ENCODE data around the gene P2RX7. TPM values are rescaled to one million over a fixed set of nuclear protein-coding genes. Genes with fewer than 3 reads are reported as not detected.

P2RX7 gene
- polyA plus RNA-seq, 1 of the 3 experiments (the other 2 are of a cell fraction), result 0.43 TPM

DNA sequence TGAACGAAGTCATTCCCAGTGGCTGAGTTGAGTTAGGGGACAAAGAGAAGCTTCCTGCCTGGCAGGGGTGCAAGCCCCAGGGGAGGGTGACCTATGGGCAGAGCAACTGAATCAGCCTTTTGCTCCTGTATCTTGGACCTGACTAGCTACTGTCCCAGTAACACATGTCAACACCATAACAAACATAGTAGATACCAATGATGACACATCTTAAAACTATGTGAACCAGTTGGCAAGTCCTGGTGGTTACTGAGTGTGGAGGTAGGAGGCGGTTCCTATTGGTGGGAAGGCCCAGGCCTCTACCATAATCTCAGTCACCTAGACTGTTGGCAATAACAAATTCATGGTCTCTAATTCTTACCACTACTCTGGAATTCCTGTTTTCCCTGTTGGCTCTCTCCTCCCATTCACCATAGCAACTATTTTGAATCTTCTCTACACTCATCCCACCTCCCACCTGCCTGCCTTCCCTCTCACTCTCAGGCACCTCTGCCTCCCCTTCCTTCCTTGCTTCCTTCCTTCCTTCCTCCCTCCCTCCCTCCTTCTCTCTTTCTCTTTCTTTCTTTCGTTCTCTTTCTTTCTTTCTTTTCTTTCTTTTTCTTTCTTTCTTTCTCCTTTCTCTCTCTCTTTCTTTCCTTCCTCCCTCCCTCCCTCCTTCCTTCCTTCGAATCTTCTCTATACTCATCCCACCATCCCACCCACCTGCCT is 8.1 kb upstream of the P2RX7 start (continued):
- TF ChIP-seq, protein P1, sequence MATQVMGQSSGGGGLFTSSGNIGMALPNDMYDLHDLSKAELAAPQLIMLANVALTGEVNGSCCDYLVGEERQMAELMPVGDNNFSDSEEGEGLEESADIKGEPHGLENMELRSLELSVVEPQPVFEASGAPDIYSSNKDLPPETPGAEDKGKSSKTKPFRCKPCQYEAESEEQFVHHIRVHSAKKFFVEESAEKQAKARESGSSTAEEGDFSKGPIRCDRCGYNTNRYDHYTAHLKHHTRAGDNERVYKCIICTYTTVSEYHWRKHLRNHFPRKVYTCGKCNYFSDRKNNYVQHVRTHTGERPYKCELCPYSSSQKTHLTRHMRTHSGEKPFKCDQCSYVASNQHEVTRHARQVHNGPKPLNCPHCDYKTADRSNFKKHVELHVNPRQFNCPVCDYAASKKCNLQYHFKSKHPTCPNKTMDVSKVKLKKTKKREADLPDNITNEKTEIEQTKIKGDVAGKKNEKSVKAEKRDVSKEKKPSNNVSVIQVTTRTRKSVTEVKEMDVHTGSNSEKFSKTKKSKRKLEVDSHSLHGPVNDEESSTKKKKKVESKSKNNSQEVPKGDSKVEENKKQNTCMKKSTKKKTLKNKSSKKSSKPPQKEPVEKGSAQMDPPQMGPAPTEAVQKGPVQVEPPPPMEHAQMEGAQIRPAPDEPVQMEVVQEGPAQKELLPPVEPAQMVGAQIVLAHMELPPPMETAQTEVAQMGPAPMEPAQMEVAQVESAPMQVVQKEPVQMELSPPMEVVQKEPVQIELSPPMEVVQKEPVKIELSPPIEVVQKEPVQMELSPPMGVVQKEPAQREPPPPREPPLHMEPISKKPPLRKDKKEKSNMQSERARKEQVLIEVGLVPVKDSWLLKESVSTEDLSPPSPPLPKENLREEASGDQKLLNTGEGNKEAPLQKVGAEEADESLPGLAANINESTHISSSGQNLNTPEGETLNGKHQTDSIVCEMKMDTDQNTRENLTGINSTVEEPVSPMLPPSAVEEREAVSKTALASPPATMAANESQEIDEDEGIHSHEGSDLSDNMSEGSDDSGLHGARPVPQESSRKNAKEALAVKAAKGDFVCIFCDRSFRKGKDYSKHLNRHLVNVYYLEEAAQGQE (IDR thresholded peaks at IDR 0.05; ENCODE audit: low read depth, low read length), result no peak

DNA sequence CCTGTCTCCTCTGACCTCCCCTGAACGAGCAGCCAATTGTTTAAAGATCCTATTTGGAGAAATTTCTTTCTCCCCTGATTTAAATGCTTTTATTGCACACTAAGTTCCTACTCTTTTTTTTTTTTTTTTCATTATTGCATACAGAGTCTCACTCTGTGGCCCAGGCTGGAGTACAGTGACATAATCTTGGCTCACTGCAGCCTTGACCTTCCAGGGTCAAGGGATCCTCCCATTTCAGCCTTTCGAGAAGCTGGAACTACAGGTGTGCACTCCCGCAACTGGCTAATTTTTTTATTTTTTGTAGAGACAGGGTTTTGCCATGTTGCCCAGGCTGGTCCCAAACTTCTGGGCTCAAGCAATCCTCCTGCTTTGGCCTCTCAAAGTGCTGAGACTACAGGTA is 5.2 kb upstream of the P2RX7 start:
- no peak for TF ChIP-seq GABPA (IDR thresholded peaks at IDR 0.05; ENCODE audit: low read depth)
- TF ChIP-seq, protein P2, sequence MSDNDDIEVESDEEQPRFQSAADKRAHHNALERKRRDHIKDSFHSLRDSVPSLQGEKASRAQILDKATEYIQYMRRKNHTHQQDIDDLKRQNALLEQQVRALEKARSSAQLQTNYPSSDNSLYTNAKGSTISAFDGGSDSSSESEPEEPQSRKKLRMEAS (IDR thresholded peaks at IDR 0.05; ENCODE audit: low read depth), result no peak
- no peak for TF ChIP-seq ELF1 (IDR thresholded peaks at IDR 0.05)
- TF ChIP-seq, protein P3, sequence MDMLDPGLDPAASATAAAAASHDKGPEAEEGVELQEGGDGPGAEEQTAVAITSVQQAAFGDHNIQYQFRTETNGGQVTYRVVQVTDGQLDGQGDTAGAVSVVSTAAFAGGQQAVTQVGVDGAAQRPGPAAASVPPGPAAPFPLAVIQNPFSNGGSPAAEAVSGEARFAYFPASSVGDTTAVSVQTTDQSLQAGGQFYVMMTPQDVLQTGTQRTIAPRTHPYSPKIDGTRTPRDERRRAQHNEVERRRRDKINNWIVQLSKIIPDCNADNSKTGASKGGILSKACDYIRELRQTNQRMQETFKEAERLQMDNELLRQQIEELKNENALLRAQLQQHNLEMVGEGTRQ (IDR thresholded peaks at IDR 0.05; ENCODE audit: borderline replicate concordance, low read depth, low read length), result no peak
- TF ChIP-seq FOXJ3 (CRISPR knock-in tag; IDR thresholded peaks at IDR 0.05), result no peak
- TF ChIP-seq SIN3A (IDR thresholded peaks at IDR 0.05; ENCODE audit: borderline replicate concordance, low read depth, low read length), result no peak
- TF ChIP-seq, protein P4, sequence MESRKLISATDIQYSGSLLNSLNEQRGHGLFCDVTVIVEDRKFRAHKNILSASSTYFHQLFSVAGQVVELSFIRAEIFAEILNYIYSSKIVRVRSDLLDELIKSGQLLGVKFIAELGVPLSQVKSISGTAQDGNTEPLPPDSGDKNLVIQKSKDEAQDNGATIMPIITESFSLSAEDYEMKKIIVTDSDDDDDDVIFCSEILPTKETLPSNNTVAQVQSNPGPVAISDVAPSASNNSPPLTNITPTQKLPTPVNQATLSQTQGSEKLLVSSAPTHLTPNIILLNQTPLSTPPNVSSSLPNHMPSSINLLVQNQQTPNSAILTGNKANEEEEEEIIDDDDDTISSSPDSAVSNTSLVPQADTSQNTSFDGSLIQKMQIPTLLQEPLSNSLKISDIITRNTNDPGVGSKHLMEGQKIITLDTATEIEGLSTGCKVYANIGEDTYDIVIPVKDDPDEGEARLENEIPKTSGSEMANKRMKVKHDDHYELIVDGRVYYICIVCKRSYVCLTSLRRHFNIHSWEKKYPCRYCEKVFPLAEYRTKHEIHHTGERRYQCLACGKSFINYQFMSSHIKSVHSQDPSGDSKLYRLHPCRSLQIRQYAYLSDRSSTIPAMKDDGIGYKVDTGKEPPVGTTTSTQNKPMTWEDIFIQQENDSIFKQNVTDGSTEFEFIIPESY (IDR thresholded peaks at IDR 0.05; ENCODE audit: borderline replicate concordance, low read depth), result no peak
- TF ChIP-seq RAD21 (IDR thresholded peaks at IDR 0.05; ENCODE audit: low read length), result no peak
- TF ChIP-seq NFIC (IDR thresholded peaks at IDR 0.05; ENCODE audit: borderline replicate concordance), result no peak
- no peak for TF ChIP-seq MEF2A (IDR thresholded peaks at IDR 0.05; ENCODE audit: borderline replicate concordance, low read depth)
- TF ChIP-seq TCF12 (IDR thresholded peaks at IDR 0.05), result no peak
- TF ChIP-seq, protein P5, sequence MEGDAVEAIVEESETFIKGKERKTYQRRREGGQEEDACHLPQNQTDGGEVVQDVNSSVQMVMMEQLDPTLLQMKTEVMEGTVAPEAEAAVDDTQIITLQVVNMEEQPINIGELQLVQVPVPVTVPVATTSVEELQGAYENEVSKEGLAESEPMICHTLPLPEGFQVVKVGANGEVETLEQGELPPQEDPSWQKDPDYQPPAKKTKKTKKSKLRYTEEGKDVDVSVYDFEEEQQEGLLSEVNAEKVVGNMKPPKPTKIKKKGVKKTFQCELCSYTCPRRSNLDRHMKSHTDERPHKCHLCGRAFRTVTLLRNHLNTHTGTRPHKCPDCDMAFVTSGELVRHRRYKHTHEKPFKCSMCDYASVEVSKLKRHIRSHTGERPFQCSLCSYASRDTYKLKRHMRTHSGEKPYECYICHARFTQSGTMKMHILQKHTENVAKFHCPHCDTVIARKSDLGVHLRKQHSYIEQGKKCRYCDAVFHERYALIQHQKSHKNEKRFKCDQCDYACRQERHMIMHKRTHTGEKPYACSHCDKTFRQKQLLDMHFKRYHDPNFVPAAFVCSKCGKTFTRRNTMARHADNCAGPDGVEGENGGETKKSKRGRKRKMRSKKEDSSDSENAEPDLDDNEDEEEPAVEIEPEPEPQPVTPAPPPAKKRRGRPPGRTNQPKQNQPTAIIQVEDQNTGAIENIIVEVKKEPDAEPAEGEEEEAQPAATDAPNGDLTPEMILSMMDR (IDR thresholded peaks at IDR 0.05), result no peak
- TF ChIP-seq YY1 (IDR thresholded peaks at IDR 0.05; ENCODE audit: low read depth), result no peak
- no peak for TF ChIP-seq RFX5 (IDR thresholded peaks at IDR 0.05; ENCODE audit: low read length)
- no peak for TF ChIP-seq JUND (IDR thresholded peaks at IDR 0.05)
- TF ChIP-seq EP300 (IDR thresholded peaks at IDR 0.05; ENCODE audit: borderline replicate concordance in 1 of 2, low read depth in 1 of 2, low read length in 1 of 2), result no peak
- no peak for TF ChIP-seq SMC3 (IDR thresholded peaks at IDR 0.05; ENCODE audit: low read depth, low read length)
- TF ChIP-seq TAF1 (IDR thresholded peaks at IDR 0.05; ENCODE audit: borderline replicate concordance, low read depth, low read length), result no peak
- TF ChIP-seq RCOR1 (IDR thresholded peaks at IDR 0.05; ENCODE audit: low read length), result no peak
- Histone ChIP-seq H3K27ac (ENCODE audit: low read depth in 2 of 2, low read length in 1 of 2) (no peak overlapping the region), H3K4me2 (no peak overlapping the region), H3K4me3 (ENCODE audit: low read depth in 2 of 2, low read length in 1 of 2) (no peak overlapping the region), H3K9me3 (no peaks in the 10 kb centered on the region), H3K79me2 (ENCODE audit: insufficient read depth) (no peaks in the 10 kb centered on the region), H3K9me2 (no peaks in the 10 kb centered on the region), H3F3A (replicated peaks; ENCODE audit: insufficient read depth) (no peaks in the 10 kb centered on the region), H3K4me1 (ENCODE audit: control insufficient read depth in 1 of 2, insufficient read depth in 2 of 2, low read depth in 1 of 2, low read length in 1 of 2) (peaks cover 0 to 5% of the 10 kb centered on the region in 2 experiments; a peak in 1 of 4 replicates), H2AFZ (ENCODE audit: low read depth) (no peak overlapping the region), H4K20me1 (ENCODE audit: insufficient read depth) (no peaks in the 10 kb centered on the region), H3K36me3 (replicated peaks in 1 of 2; ENCODE audit: control insufficient read depth in 1 of 2, insufficient read depth in 2 of 2, low read length in 1 of 2) (no peaks in the 10 kb centered on the region), H3K27me3 (ENCODE audit: insufficient read depth) (no peaks in the 10 kb centered on the region; the same call in 1 of the 2 replicates), H3K9ac (no peak overlapping the region)
- ChIA-PET POLR2A (no interaction called here), CTCF (interaction anchor here (1.1 to 1.3 kb wide), 2 partner anchors 10 to 17 kb away, joined by 3 read pairs; no protein-coding TSS in a partner anchor)
- DNase-seq, result no peak
- 71% methylated on average over 3 of the region's 3 CpGs for WGBS (ENCODE audit: low lambda C conversion rate)
